CD4-positive, alpha-beta T cell (primary cell): ENCODE data around the gene KLHDC7A. TPM values are rescaled to one million over a fixed set of nuclear protein-coding genes. Genes with fewer than 3 reads are reported as not detected.

Source experiments
- ATAC-seq: fragments of 200-7000 bp; cut with Tn5 transposase; one replicate; pipeline ENCODE4 v1.10.0; 2022; ENCODE audit warnings: mild to moderate bottlenecking; ENCODE audit not compliant: poor library complexity
- CTCF ChIA-PET: fragments of 350-600 bp; sonication (Branson Sonifier 250); formaldehyde crosslinking; loops from one replicate; lab custom pipeline; 2021; ENCODE audit warnings: antibody characterized with exemption, inconsistent platforms; lab: Charles Lee
- POLR2A ChIA-PET: fragments of 350-600 bp; sonication (Branson Sonifier 250); formaldehyde crosslinking; loops from one replicate; lab custom pipeline; 2021; ENCODE audit warnings: antibody characterized with exemption, inconsistent platforms; lab: Charles Lee
- DNase-seq, 14 experiments: peaks; one replicate each; pipeline ENCODE4 v3.0.0-alpha.2; 2013 to 2020; ENCODE audit warnings: mixed read lengths in 2 of 14
- H3K27ac ChIP-seq, 2 donors: one replicate each; pipeline versions ENCODE4 v1.5.1 to v1.7.0; 2013; ENCODE audit warnings: low read length in 2 of 2, low read depth in 1 of 2, mild to moderate bottlenecking in 1 of 2
- H3K27me3 ChIP-seq, 2 experiments: 1 replicate in 1 of 2; 2 replicates in 1 of 2; pipeline versions ENCODE4 v1.6.1 to v1.7.0; 2013; ENCODE audit warnings: low read length in 2 of 2, control low read depth in 1 of 2, mild to moderate bottlenecking in 1 of 2, moderate library complexity in 1 of 2; ENCODE audit not compliant: insufficient read depth in 2 of 2, control insufficient read depth in 1 of 2
- H3K36me3 ChIP-seq: one replicate; pipeline ENCODE4 v1.6.1; 2013; ENCODE audit warnings: low read length, control low read depth; ENCODE audit not compliant: insufficient read depth
- H3K4me1 ChIP-seq: one replicate; pipeline ENCODE4 v1.6.1; 2013; ENCODE audit warnings: low read length, control low read depth; ENCODE audit not compliant: insufficient read depth
- H3K4me3 ChIP-seq: one replicate; pipeline ENCODE4 v1.5.1; 2013; ENCODE audit warnings: mild to moderate bottlenecking, low read length, moderate library complexity
- H3K9me3 ChIP-seq, 2 experiments: 1 replicate in 1 of 2; 2 replicates in 1 of 2; pipeline versions ENCODE4 v1.6.1 to v1.7.0; 2013; ENCODE audit warnings: low read length in 2 of 2, mild to moderate bottlenecking in 2 of 2, control low read depth in 1 of 2, moderate library complexity in 1 of 2; ENCODE audit not compliant: control insufficient read depth in 1 of 2, insufficient read depth in 1 of 2
- H3K27ac Mint-ChIP-seq: one replicate; pipeline ENCODE4 v1.8.0; 2020; ENCODE audit warnings: mixed read lengths
- H3K27me3 Mint-ChIP-seq: one replicate; pipeline ENCODE4 v1.8.0; 2021; ENCODE audit warnings: mixed read lengths
- H3K36me3 Mint-ChIP-seq: one replicate; pipeline ENCODE4 v1.8.0; 2021; ENCODE audit warnings: low read depth, mixed read lengths
- H3K4me1 Mint-ChIP-seq: one replicate; pipeline ENCODE4 v1.8.0; 2021; ENCODE audit warnings: low read depth, mixed read lengths
- H3K4me3 Mint-ChIP-seq: one replicate; pipeline ENCODE4 v1.8.0; 2020; ENCODE audit warnings: mild to moderate bottlenecking, mixed read lengths
- H3K9me3 Mint-ChIP-seq: one replicate; pipeline ENCODE4 v1.8.0; 2020; ENCODE audit warnings: mixed read lengths
- intact Hi-C, 2 experiments: fragments of 100-400 bp; cut with DNase I in 1 of 2; cut with micrococcal nuclease in 1 of 2; formaldehyde crosslinking; loops; one replicate each; pipeline versions ENCODE4 v1.15.1 to v1.9.0; 2023 to 2025; cut with DNase I, micrococcal nuclease
- total RNA-seq, 174 experiments: library from RNA in 2 of 174; stranded (reverse) in 2 of 174; gene quantifications; one replicate each; pipeline ENCODE4 v1.2.3 and lab custom pipeline; 2021 to 2026
- TF ChIP-seq, protein P1 (sequence below): fragments of 200-600 bp; IDR thresholded peaks from one replicate; pipeline ENCODE4 v1.8.0; 2022; ENCODE audit warnings: antibody characterized with exemption, mild to moderate bottlenecking

The KLHDC7A gene
- total RNA-seq, 2 experiments from 2014 or later = not detected

DNA sequence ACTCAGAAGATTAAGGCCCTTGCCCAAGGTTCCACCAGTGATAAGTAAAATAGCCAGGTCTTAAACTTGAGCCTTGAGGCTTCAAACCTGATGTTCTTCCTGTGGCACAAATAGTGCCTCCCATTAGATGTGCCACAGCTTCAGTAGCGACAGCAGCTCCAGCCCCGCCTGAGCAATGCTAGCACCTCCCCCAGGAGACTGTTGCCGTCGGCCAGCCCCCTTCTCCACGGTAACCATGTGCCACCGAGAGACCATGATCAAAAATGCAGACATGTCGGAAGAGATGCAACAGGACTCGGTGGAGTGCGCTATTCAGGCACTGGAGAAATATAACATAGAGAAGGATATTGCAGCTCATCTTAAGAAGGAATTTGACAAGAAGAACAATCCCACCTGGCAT, 32.2 kb downstream of the KLHDC7A start:
- H3K27me3 ChIP-seq = peaks cover 5 to 8% of the 10 kb centered on the region in 2 experiments
- DNase-seq (no peak), ATAC-seq (no peak)
- Mint-ChIP-seq H3K36me3 (peaks cover 4% of the 10 kb centered on the region), H3K27ac (no peak overlapping the region), H3K4me1 (no peaks in the 10 kb centered on the region), H3K4me3 (no peak overlapping the region), H3K9me3 (peaks cover 14% of the 10 kb centered on the region), H3K27me3 (peaks cover 14% of the 10 kb centered on the region)
- TF ChIP-seq, protein P1, sequence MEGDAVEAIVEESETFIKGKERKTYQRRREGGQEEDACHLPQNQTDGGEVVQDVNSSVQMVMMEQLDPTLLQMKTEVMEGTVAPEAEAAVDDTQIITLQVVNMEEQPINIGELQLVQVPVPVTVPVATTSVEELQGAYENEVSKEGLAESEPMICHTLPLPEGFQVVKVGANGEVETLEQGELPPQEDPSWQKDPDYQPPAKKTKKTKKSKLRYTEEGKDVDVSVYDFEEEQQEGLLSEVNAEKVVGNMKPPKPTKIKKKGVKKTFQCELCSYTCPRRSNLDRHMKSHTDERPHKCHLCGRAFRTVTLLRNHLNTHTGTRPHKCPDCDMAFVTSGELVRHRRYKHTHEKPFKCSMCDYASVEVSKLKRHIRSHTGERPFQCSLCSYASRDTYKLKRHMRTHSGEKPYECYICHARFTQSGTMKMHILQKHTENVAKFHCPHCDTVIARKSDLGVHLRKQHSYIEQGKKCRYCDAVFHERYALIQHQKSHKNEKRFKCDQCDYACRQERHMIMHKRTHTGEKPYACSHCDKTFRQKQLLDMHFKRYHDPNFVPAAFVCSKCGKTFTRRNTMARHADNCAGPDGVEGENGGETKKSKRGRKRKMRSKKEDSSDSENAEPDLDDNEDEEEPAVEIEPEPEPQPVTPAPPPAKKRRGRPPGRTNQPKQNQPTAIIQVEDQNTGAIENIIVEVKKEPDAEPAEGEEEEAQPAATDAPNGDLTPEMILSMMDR = no peak
- intact Hi-C loops = no loop called here
- no peak overlapping the region for H3K4me3 ChIP-seq
- ChIA-PET CTCF (no interaction called here), POLR2A (no interaction called here)
- H3K36me3 ChIP-seq = no peaks in the 10 kb centered on the region
- peaks cover 16 to 19% of the 10 kb centered on the region in 2 experiments for H3K9me3 ChIP-seq
- H3K4me1 ChIP-seq = no peaks in the 10 kb centered on the region
- no peak overlapping the region for H3K27ac ChIP-seq

DNA sequence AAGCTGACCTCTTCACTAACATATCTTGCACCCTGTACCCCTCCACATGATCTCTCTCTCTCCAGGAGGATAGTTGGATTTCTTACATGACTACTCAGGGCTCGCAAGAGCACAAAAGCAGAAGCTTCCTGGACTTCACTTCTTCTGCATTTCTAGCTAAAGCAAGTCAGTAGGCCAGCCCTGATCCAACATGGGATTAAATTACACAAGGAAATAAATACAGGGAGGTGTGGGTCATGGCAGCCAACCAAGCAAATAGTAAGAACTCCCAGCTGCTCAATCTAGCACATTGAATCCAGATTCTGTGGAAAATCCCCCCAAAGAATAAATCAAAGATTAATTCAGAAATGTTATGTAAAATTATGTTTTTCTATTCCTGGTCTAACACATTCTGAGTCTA, 33.3 kb downstream of the KLHDC7A start:
- Histone ChIP-seq H3K27me3 (peaks cover 5 to 8% of the 10 kb centered on the region in 2 experiments), H3K4me3 (no peak overlapping the region), H3K4me1 (no peaks in the 10 kb centered on the region), H3K27ac (no peak overlapping the region), H3K36me3 (no peaks in the 10 kb centered on the region), H3K9me3 (peaks cover 16 to 19% of the 10 kb centered on the region in 2 experiments)
- Mint-ChIP-seq H3K36me3 (peaks cover 4% of the 10 kb centered on the region), H3K27ac (no peak overlapping the region), H3K27me3 (peaks cover 14% of the 10 kb centered on the region), H3K4me1 (no peaks in the 10 kb centered on the region), H3K4me3 (no peak overlapping the region), H3K9me3 (peaks cover 11% of the 10 kb centered on the region)
- intact Hi-C loops = no loop called here
- POLR2A ChIA-PET = no interaction called here
- TF ChIP-seq, protein P1 = no peak
- CTCF ChIA-PET = no interaction called here
- DNase-seq = no peak
- ATAC-seq = no peak

DNA sequence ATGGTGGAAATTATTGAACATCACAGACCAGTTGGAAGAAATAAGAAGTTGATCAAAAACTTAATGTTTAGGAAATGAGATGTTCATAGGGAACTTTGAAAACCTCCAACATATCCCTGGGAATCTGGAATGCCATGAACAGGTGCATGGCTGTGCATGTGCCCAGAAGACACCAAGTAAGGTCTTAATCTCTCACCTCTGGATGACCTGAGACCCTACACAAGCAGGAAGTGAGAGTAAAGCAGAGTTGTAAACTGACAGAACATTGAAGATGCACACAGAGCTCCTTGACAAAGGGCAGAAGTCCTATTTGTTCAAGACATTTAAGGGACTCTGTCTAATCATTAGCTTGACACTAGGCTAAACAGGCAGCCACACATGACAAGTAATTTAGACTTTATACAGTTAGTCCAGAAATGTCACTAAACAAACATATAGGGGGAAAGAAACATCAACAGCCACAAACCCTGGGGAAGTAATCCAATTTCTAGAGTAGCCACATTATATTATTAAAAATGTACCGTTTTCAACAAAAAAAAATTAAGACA, 34.5 kb downstream of the KLHDC7A start:
- intact Hi-C loops = no loop called here
- H3K9me3 Mint-ChIP-seq = peaks cover 11% of the 10 kb centered on the region
- ATAC-seq (no peak), DNase-seq (no peak)
- H3K4me3 ChIP-seq = no peak overlapping the region
- no peaks in the 10 kb centered on the region for H3K36me3 ChIP-seq
- no peaks in the 10 kb centered on the region for H3K4me1 ChIP-seq
- H3K27me3 Mint-ChIP-seq = peaks cover 11% of the 10 kb centered on the region
- ChIA-PET POLR2A (no interaction called here), CTCF (no interaction called here)
- H3K27ac Mint-ChIP-seq = no peak overlapping the region
- H3K4me1 Mint-ChIP-seq = no peaks in the 10 kb centered on the region
- no peak overlapping the region for H3K27ac ChIP-seq
- peaks cover 16 to 19% of the 10 kb centered on the region in 2 experiments for H3K9me3 ChIP-seq
- TF ChIP-seq, protein P1 = no peak
- H3K27me3 ChIP-seq = peaks cover 5% of the 10 kb centered on the region in 2 experiments
- no peak overlapping the region for H3K4me3 Mint-ChIP-seq
- H3K36me3 Mint-ChIP-seq = peaks cover 4% of the 10 kb centered on the region
